Esophagus squamous epithelium (tissue), 5 donors: ENCODE measurements around the gene ZNF330. TPM values are rescaled to one million over a fixed set of nuclear protein-coding genes. Genes with fewer than 3 reads are reported as not detected.
A peak's percentile ranks its signal among the peaks of the same experiment; 100 is the strongest.

ENCODE experiments used
- DNase-seq: peaks from one replicate; lab custom pipeline; 2025; lab: John Stamatoyannopoulos, UW
- H3K27ac ChIP-seq, 4 donors: fragments of 200-600 bp; sonication (generic); one replicate each; pipeline ENCODE4 v1.5.1; 2016 to 2019; ENCODE audit warnings: mild to moderate bottlenecking in 1 of 4
- H3K27me3 ChIP-seq, 4 donors: fragments of 200-600 bp; sonication (generic); 1 replicate in 3 of 4; 2 replicates in 1 of 4; pipeline versions ENCODE4 v1.5.1 to v1.6.0; 2017 to 2021; ENCODE audit warnings: antibody characterized with exemption in 1 of 4
- H3K36me3 ChIP-seq, 3 donors: fragments of 200-600 bp; sonication (generic); one replicate each; pipeline ENCODE4 v1.5.1; 2016 to 2019
- H3K4me1 ChIP-seq, 3 donors: fragments of 200-600 bp; sonication (generic); one replicate each; pipeline ENCODE4 v1.5.1; 2017 to 2019
- H3K4me3 ChIP-seq, 4 donors: fragments of 200-600 bp; sonication (generic); 1 replicate in 3 of 4; 2 replicates in 1 of 4; pipeline ENCODE4 v1.5.1; 2016 to 2019; ENCODE audit warnings: mild to moderate bottlenecking in 2 of 4, moderate library complexity in 1 of 4
- H3K9me3 ChIP-seq, 3 donors: fragments of 200-600 bp; sonication (generic); one replicate each; pipeline ENCODE4 v1.5.1; 2016 to 2019
- POLR2A ChIP-seq, 4 donors: fragments of 450-650 bp; IDR thresholded peaks; one replicate each; pipeline ENCODE4 v1.6.1; 2017; ENCODE audit warnings: antibody characterized with exemption in 4 of 4, mild to moderate bottlenecking in 4 of 4, moderate library complexity in 3 of 4
- WGBS, 2 donors: methylation state at CpG; one replicate each; pipeline ENCODE4 v1.1.5; 2018; 5-methylcytosine and 5-hydroxymethylcytosine counted together
- intact Hi-C: fragments of 100-400 bp; cut with DNase I; formaldehyde crosslinking; loops from one replicate; pipeline ENCODE4 v1.15.0; 2022
- total RNA-seq, 4 donors: library from RNA; depleted of rRNA; stranded (reverse); fragments of >200 nt; gene quantifications; one replicate each; pipeline ENCODE4 v1.1.0, GENCODE V29; 2016
- TF ChIP-seq, protein P1 (sequence below), 6 experiments: fragments of 450-650 bp in 4 of 6; fragments of 200-600 bp in 2 of 6; sonication (generic) in 2 of 6; IDR thresholded peaks; one replicate each; pipeline ENCODE4 v1.5.1; 2016 to 2019; ENCODE audit warnings: antibody characterized with exemption in 6 of 6, mild to moderate bottlenecking in 4 of 6, moderate library complexity in 4 of 6
- donor health status: DM: yes; HTN: yes; CAD: no.

The ZNF330 gene
- total RNA-seq, result 10 to 100 TPM; 12.3 to 27.5 (median 22.3) TPM

DNA sequence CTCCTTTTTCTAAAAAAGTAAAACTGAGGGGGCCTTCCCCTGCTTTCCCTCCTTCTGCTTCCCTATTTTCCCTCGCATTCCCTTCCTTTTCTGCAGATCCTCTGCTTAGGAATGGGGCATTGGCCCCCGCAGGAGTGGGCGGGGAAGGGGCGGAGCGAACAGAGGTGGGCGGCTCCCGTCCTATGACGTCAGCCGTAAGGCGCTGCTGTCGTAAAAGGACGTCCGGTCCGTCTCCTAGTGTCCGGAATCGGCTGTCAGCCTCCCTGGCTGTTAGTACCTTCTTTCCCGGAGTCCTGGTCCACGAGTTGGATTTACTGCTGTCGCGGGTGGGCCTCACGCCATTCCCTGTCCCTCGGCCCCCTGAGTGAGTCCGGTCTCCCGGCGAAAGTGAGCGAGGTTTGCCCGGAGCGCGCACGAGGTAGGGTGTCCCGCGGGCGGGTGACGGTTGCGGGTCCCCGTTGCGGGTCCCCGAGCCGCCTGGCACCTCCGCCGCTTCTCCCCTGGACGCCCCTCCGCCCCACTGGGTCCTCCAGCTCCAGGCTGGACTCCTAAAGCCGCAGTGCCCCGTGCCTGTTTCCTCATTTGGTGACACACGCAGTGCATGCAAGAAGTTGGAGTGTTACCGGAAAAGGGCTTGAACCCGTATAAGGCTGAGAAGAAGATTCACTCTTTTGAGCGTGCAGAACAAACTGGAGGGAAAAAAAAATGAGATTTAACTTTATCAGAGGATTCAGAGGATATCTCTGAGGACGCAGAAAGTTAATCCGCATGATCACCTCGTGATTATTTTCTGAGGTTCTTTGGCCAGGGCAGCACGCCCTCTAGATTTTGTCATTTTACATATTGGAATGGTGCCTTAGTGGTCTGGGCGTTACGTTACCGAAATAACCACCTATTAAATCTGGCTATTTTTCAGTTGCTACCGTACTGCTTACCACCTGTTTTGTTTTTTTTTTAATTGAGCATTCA lies at the start of gene ZNF330:
Gene ZNF330 (plus strand): TSS at position 205 of the 969 bp plus-strand sequence. CDS start 1,477 bp downstream, outside the sequence.
- TF ChIP-seq, protein P1, sequence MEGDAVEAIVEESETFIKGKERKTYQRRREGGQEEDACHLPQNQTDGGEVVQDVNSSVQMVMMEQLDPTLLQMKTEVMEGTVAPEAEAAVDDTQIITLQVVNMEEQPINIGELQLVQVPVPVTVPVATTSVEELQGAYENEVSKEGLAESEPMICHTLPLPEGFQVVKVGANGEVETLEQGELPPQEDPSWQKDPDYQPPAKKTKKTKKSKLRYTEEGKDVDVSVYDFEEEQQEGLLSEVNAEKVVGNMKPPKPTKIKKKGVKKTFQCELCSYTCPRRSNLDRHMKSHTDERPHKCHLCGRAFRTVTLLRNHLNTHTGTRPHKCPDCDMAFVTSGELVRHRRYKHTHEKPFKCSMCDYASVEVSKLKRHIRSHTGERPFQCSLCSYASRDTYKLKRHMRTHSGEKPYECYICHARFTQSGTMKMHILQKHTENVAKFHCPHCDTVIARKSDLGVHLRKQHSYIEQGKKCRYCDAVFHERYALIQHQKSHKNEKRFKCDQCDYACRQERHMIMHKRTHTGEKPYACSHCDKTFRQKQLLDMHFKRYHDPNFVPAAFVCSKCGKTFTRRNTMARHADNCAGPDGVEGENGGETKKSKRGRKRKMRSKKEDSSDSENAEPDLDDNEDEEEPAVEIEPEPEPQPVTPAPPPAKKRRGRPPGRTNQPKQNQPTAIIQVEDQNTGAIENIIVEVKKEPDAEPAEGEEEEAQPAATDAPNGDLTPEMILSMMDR (IDR thresholded peaks at IDR 0.05), result no peak
- TF ChIP-seq POLR2A (IDR thresholded peaks at IDR 0.05), result peak in 3 of 4 donors; percentile 65 to 93 (median 76)
- peaks cover 0 to 28% (median 0%) of the 10 kb centered on the region in 3 donors for H3K36me3 ChIP-seq
- H3K4me3 ChIP-seq, result peak within 1 kb of the TSS; percentile 65 to 94 (median 84)
- peak within 1 kb of the TSS; percentile 87 to 97 (median 96) for H3K27ac ChIP-seq
- 0% methylated on average over 12 to 24 of the region's 57 CpGs for WGBS, 2 donors
- intact Hi-C loops, result loop anchor here (10.0 kb wide), 1 partner anchor 1566 kb away; no protein-coding TSS in a partner anchor
- peaks cover 13 to 36% (median 14%) of the 10 kb centered on the region in 3 donors for H3K4me1 ChIP-seq
- no peaks in the 10 kb centered on the region for H3K27me3 ChIP-seq
- peak; percentile 25 for DNase-seq
- no peaks in the 10 kb centered on the region for H3K9me3 ChIP-seq

DNA sequence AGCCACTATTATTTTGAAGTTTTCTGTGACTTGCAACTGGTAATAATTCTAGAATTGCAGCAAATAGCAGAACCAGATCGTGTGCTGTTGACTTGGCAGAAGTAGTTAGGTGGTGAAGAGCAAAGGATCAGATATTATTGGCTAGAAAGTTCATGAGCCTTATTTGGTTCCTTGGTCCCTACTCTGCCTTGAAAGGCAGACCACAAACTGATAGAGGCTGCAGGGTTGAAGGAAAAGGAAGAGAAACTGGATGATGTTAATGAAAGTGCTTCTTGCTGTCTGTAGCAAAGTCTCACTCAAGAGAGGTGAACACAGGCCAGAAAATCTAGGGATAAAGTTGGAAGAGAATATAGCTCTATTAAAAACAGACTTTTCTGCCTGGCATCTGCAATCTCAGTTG lies 46.2 kb upstream of the ZNF330 start:
- DNase-seq, result no peak
- WGBS, 2 donors, result 30 to 56% methylated on average over 1 of the region's 1 CpG
- intact Hi-C loops, result no loop called here
- H3K27ac ChIP-seq, result no peak overlapping the region
- no peaks in the 10 kb centered on the region for H3K36me3 ChIP-seq
- H3K9me3 ChIP-seq, result no peaks in the 10 kb centered on the region
- H3K4me1 ChIP-seq, result no peaks in the 10 kb centered on the region
- H3K27me3 ChIP-seq, result no peaks in the 10 kb centered on the region
- no peak for TF ChIP-seq POLR2A (IDR thresholded peaks at IDR 0.05)
- TF ChIP-seq, protein P1 (IDR thresholded peaks at IDR 0.05), result no peak
- no peak overlapping the region for H3K4me3 ChIP-seq

DNA sequence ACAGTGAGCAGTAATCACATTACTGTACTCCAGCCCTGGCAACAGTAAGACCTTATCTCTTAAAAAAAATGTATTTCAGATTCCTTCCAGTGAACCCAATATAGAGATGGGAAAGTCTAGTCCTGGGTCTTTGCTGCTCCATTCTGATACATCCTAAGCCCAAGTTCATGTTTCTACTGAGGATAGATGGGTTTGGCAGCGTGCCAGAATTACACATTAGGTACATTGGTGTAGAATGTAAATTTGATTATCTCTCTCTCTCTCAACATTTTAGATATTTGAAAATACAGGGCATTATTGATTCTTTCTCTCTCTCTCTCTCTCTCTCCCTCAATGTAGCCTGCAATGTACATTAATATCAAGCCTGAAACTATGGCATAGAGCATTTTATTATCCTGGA lies 43.5 kb upstream of the ZNF330 start:
- no peak for TF ChIP-seq POLR2A (IDR thresholded peaks at IDR 0.05)
- TF ChIP-seq, protein P1 (IDR thresholded peaks at IDR 0.05), result no peak
- no peaks in the 10 kb centered on the region for H3K36me3 ChIP-seq
- intact Hi-C loops, result no loop called here
- DNase-seq, result no peak
- H3K27me3 ChIP-seq, result no peaks in the 10 kb centered on the region
- H3K27ac ChIP-seq, result no peak overlapping the region
- H3K4me1 ChIP-seq, result no peaks in the 10 kb centered on the region
- H3K4me3 ChIP-seq, result no peak overlapping the region
- WGBS, 2 donors, result 8 to 32% methylated on average over 1 of the region's 1 CpG
- H3K9me3 ChIP-seq, result no peaks in the 10 kb centered on the region

DNA sequence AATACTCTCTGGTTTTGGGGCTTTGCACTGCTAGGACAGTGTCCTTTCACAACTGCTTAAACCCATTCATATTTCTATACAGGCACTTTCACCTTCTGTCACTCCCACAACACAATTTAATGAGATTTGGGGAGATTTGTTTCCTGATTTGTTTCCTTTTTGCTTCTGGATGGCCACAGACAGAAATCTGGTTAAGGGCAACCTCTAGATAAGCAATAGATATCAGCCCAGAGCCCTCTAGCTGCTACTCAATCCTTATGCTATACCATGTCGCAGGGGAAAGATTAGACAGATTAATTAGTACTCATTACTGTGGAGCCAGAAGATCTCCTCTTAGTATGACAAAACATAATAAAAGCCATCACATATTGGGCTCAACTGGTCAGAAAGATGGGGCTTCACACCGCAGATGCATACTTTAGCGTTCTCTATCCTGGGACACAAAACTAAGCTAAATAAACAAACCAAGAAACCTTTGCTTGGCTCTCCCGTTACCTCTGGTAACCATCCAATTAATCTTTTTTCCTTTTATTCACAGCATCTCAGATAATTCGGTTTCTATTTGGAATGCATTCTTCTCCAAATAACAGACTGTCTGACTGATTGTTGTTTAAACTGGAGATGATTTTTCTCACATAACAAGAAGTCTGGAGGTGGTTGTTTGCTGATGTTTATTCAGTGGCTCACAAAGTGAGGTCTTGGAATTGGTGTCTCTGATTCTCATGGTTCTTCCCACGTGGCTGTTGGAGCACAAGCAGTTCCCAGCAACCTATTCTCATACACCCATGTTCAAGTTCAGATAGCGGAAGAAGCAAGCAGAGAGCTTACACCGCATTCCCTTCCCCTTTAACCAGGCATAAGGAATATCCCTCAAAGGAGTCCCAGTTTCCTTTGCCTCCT lies 41.0 kb upstream of the ZNF330 start:
- Histone ChIP-seq H3K4me1 (no peaks in the 10 kb centered on the region), H3K9me3 (no peaks in the 10 kb centered on the region), H3K36me3 (no peaks in the 10 kb centered on the region), H3K4me3 (no peak overlapping the region), H3K27me3 (no peaks in the 10 kb centered on the region), H3K27ac (no peak overlapping the region)
- 43% methylated on average over 8 of the region's 8 CpGs for WGBS, 2 donors
- intact Hi-C loops, result no loop called here
- TF ChIP-seq, protein P1 (IDR thresholded peaks at IDR 0.05), result no peak
- no peak for TF ChIP-seq POLR2A (IDR thresholded peaks at IDR 0.05)
- no peak for DNase-seq
